NCI-H2196 (cell line): ENCODE data around the gene SNX13.

Experiments used
- DNase-seq: peaks from one replicate; lab custom pipeline; 2025; ENCODE audit not compliant: unreplicated experiment; lab: John Stamatoyannopoulos, UW

The SNX13 gene

DNA sequence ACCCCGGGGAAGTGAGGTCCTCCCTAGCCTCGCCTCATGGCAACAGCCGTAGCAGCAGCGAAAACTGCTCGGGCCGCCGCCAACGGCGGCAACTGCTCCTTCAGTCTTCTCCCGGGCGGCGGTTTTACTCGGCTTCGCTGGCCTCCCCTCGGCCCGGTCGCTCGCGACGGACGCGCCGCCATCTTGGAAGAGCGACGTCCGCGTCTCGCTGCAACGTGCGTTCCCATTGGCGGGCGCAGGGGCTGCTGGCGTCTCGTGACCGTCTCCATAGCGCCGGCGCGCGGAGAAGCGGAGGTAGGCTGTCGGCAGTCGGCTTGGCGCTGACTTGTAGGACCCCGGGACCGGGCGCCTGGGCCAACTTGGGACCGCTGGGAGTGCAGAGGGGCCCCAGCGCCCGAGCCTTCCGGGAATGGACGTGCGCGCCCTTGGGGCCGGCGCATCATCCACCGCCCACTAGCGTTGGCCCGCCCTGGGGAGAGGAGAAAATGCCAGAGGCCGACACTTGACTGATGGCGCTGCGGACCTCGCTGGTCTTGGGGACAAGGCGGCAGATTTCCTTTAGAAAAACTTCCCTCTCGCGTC lies at the start of gene SNX13:
TSS of gene SNX13 (minus strand) at position 193 of the 582 bp plus-strand sequence. CDS start 199 bp downstream, outside the sequence.
- DNase-seq, result peak; percentile 95

GRCh38 chr7:17989546-17989945 lies 49.3 kb upstream of the SNX13 start:
- no peak for DNase-seq

GRCh38 chr7:17988858-17989257 lies 48.6 kb upstream of the SNX13 start:
- no peak for DNase-seq

- DNase-seq, result no peak
Measured at GRCh38 chr7:17988141-17988540, 47.8 kb upstream of the SNX13 start.

GRCh38 chr7:17986851-17987250 lies 46.6 kb upstream of the SNX13 start:
- DNase-seq, result no peak

DNA sequence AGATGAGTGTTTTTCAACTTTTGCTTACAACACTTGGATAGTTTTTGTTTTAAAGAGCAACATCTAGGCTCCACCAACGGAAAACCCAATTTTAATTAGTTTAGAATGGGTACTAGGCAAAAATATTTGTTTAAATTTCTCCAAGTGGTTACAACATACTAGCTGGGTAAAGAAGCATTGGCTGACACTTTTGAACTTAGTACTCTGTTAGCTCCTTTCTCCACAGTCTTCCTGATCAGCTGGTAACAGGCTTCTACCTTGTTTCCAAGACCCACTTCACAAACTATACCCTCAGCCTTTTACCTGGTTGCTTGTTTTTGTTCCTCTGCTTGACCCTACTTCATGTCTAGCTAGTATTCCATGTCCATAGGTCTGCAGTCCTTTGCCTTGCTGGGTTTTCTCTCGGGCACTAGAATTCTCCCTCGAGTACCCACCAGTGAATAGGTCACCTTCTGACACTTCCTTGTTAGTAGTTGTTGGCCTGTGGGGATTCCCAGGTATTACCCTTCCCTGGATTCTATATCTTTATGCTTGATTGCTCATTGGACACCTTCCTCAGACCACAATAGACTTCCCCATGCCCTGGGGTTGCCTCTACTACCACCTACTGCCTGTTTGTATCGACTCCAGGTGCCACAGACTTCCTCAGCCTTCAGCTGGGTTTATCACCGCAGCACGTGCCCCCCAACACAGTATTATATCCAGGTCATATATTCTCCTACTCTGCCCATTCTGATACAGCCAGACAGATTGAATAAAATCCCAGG lies 45.4 kb upstream of the SNX13 start:
- no peak for DNase-seq

DNA sequence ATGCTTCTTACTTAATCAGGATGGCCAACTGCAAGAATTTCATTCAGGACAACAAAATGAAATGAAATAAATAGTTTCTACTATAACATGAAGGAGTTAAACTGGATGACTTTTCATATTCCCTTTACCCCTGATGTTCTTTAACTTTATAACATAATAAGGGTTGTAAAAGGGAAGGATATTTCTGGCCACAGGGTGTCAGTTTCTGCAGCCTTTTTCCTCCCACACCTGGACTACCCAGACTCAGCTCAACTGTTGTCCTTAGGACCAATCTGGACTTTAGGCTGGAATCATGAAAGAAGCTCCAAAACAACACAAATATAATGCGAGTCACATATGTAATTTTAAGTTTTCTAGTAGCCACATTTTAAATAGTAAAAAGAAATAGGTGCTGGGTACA lies 44.0 kb upstream of the SNX13 start:
- DNase-seq, result no peak

- no peak for DNase-seq
Measured at GRCh38 chr7:17983221-17984062, 43.1 kb upstream of the SNX13 start.

GRCh38 chr7:17976952-17977351 lies 36.7 kb upstream of the SNX13 start:
- DNase-seq, result no peak

DNA sequence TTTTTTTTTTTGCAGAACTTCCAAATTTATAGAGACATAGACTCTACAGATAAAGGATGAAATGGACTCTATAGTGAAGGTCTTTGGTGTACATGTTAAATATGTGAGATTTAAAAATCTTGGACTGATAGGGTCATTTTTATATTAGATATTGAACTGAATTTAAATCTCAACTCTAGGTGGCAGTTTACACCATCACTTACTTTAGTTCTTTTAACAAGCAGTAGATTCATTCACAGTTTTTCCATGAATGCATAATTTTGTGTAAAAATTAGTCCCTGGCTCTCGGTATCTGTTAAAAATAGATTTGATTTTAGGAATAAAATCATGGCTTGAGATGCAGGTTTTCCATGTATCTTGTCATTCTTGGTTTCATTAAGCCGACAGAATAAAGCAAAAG lies 31.1 kb upstream of the SNX13 start:
- DNase-seq, result no peak

- DNase-seq, result no peak
Measured at GRCh38 chr7:17968791-17969715, 28.8 kb upstream of the SNX13 start.

GRCh38 chr7:17966706-17967105 lies 26.4 kb upstream of the SNX13 start:
- DNase-seq, result no peak

DNA sequence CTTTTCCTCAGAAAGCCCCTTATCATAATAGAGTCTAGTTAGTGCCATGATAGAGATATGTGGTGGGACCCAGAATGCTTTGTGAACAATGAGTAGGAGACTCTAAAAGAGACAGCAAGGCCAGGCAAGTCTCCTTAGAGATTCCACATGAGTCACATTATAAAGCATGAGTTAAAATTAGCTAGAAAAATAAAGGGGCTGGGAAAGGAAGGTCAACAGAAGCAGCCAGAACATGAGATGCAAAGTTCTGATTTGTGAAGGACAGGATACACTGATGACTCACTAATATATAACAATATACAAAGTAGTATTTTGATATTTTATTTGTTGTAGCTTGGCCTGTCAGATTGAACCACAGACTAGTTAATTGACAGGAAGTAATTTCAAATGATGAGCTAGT lies 25.3 kb upstream of the SNX13 start:
- DNase-seq, result no peak

GRCh38 chr7:17963281-17963680 lies 23.0 kb upstream of the SNX13 start:
- no peak for DNase-seq

DNA sequence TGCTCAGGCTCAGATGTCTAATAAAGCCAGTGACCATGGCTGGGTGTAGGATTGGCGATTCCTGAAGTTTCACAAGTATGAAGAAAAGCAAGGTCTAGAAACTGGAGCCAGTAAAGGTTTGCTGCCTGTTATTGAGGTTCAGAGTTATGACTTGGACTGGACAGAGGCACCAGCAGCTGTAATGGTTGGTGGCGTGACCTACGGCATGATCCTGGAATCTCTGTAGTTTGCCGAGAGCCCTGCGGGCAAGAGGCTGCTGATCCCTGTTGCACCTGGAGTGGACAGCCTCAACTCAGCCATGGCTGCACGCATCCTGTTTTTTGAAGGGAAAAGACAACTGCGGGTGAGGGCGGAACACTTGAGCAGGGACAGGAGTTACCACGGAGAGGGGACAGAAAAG lies 22.4 kb upstream of the SNX13 start:
- no peak for DNase-seq

- DNase-seq, result no peak
Measured at GRCh38 chr7:17957871-17958270, 17.6 kb upstream of the SNX13 start.

DNA sequence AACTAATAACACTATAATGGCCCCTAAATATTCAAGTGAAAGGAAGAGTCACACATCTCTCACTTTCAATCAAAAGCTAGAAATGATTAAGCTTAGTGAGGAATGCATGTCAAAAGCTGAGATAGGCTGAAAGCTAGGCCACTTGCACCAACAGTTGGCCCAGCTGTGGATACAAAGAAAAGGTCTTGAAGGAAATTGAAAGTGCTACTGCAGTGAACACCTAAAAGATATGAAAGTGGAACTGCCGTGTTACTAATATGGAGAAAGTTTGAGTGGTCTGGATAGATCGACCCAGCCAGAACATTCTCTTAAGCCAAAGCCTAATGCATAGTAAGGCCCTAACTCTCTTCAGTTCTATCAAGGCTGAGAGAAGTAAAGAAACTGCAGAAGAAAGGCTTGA lies 12.1 kb upstream of the SNX13 start:
- DNase-seq, result no peak

GRCh38 chr7:17951742-17952254 lies 11.5 kb upstream of the SNX13 start:
- no peak for DNase-seq

DNA sequence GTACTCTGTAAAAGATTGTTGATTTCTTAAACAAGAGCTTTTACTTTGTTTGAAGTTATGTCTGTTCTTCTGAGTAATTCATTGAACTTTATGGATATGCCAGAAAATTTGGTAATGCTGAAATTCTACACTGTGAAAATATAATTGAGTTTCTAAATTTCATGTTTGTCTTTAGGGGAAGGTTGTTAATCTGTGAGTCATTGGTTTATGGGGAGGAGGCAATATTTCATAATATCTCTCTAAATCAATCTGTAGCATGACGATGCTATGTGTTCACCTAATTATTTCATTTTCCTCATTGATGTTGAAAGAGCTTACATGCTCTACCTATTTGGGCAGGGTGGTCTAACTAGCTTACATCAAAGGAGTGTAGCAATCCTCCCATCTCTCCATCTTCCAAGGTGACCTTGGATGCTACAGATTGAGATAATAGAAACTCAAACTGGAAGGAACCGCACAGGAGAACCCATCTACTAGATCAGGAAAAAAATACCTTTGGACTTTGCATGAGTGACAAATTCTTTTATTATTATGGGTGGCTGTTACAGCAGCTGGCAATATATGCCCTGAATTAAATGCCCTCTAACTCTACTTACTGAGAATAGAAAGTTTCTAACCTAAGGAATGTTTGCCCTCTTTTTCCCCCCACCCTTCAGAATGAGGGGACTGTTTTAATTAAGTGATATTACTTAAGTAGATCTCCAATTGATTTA lies 8.4 kb upstream of the SNX13 start:
- DNase-seq, result no peak

DNA sequence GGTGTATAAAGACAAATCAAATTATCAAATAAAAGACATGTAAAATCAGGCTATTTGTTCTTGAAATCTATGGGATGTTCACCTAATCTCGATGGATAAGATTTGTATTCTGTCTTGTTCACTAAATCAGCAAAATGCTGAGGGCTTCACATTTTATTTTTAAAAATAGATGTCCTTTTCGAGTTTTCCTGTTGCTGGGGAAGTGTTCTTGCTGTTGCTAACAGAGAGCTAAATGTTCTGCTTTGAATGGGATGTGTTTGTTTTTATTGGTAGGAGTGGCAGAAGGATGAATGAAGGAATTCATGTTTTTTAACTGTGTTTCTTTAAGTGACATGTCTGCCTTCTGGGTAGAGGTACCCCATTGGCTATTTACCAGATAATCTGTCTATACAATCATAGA lies 7.3 kb upstream of the SNX13 start:
- DNase-seq, result no peak
